BE2C (cell line): ENCODE results near the gene PUS7L.
"Not testable (repeated sequence)": the region's sequence is repeated elsewhere in the genome, so short reads cannot be mapped to it uniquely, and the experiment has no call there.

Source experiments
- DNase-seq: peaks from one replicate; pipeline ENCODE4 v3.0.0-alpha.2; 2020
- H3K27me3 ChIP-seq: fragments of 250-450 bp; sonication (Bioruptor Pico); 2 replicates; pipeline ENCODE4 v1.5.1; 2020; ENCODE audit warnings: mild to moderate bottlenecking
- H3K36me3 ChIP-seq: fragments of 250-450 bp; sonication (Bioruptor Pico); 2 replicates; pipeline ENCODE4 v1.5.1; 2020; ENCODE audit warnings: mild to moderate bottlenecking
- H3K4me1 ChIP-seq: fragments of 250-450 bp; sonication (Bioruptor Pico); 2 replicates; pipeline ENCODE4 v1.5.1; 2020
- H3K4me3 ChIP-seq: 2 replicates; pipeline ENCODE4 v1.5.1; 2011; ENCODE audit warnings: low read depth, low read length
- H3K9me3 ChIP-seq: fragments of 250-450 bp; sonication (Bioruptor Pico); 2 replicates; pipeline ENCODE4 v1.5.1; 2020
- CTCF ChIP-seq: IDR thresholded peaks from 2 replicates; pipeline ENCODE4 v1.5.1; 2012; ENCODE audit warnings: mild to moderate bottlenecking, low read depth, low read length

The PUS7L gene

GRCh38 chr12:43760396-43760795, 1.8 kb upstream of the PUS7L start:
- H3K27me3 ChIP-seq, result no peaks in the 10 kb centered on the region
- TF ChIP-seq CTCF, result no peak
- H3K4me3 ChIP-seq, result no peak overlapping the region

GRCh38 chr12:43758247-43758727, 303 bp downstream of the PUS7L start:
- no peaks in the 10 kb centered on the region for H3K36me3 ChIP-seq
- peak overlapping the region; percentile 89 for H3K4me3 ChIP-seq
- H3K27me3 ChIP-seq, result no peaks in the 10 kb centered on the region
- no peak for TF ChIP-seq CTCF
- peak; percentile 14 for DNase-seq
- peaks cover 4% of the 10 kb centered on the region for H3K4me1 ChIP-seq
- H3K9me3 ChIP-seq, result no peaks in the 10 kb centered on the region

More at GRCh38 chr12:43760396-43760795, 1.8 kb upstream of the PUS7L start:
- Histone ChIP-seq H3K36me3 (no peaks in the 10 kb centered on the region), H3K4me1 (peaks cover 4% of the 10 kb centered on the region), H3K9me3 (no peaks in the 10 kb centered on the region)
- DNase-seq, result no peak

GRCh38 chr12:43754015-43754414, 4.6 kb downstream of the PUS7L start:
- Histone ChIP-seq H3K27me3 (no peaks in the 10 kb centered on the region), H3K9me3 (no peaks in the 10 kb centered on the region), H3K36me3 (no peaks in the 10 kb centered on the region), H3K4me3 (no peak overlapping the region), H3K4me1 (peaks cover 4% of the 10 kb centered on the region)
- DNase-seq, result no peak
- no peak for TF ChIP-seq CTCF

GRCh38 chr12:43751360-43751759, 7.2 kb downstream of the PUS7L start:
- H3K27me3 ChIP-seq, DNase-seq, H3K9me3 ChIP-seq, H3K4me3 ChIP-seq, H3K36me3 ChIP-seq, H3K4me1 ChIP-seq: not testable (repeated sequence)

- no peak for DNase-seq
- Histone ChIP-seq H3K36me3 (no peaks in the 10 kb centered on the region), H3K4me1 (no peaks in the 10 kb centered on the region), H3K9me3 (no peaks in the 10 kb centered on the region), H3K4me3 (no peak overlapping the region), H3K27me3 (no peaks in the 10 kb centered on the region)
- no peak for TF ChIP-seq CTCF
Observed at GRCh38 chr12:43750814-43751213, 7.8 kb downstream of the PUS7L start.

GRCh38 chr12:43749016-43749415, 9.6 kb downstream of the PUS7L start:
- Histone ChIP-seq H3K4me1 (no peaks in the 10 kb centered on the region), H3K27me3 (no peaks in the 10 kb centered on the region), H3K4me3 (no peak overlapping the region), H3K36me3 (no peaks in the 10 kb centered on the region), H3K9me3 (no peaks in the 10 kb centered on the region)
- no peak for TF ChIP-seq CTCF
- DNase-seq, result no peak

- no peak overlapping the region for H3K4me3 ChIP-seq
- no peaks in the 10 kb centered on the region for H3K36me3 ChIP-seq
- no peaks in the 10 kb centered on the region for H3K4me1 ChIP-seq
- TF ChIP-seq CTCF, result no peak
- H3K27me3 ChIP-seq, result no peaks in the 10 kb centered on the region
- H3K9me3 ChIP-seq, result no peaks in the 10 kb centered on the region
- DNase-seq, result no peak
Observed at GRCh38 chr12:43744826-43745225, 13.8 kb downstream of the PUS7L start.
